ENCODE results near the gene RNF217.
"Not testable (repeated sequence)": the region's sequence is repeated elsewhere in the genome, so short reads cannot be mapped to it uniquely, and the experiment has no call there.

Gene RNF217

DNA sequence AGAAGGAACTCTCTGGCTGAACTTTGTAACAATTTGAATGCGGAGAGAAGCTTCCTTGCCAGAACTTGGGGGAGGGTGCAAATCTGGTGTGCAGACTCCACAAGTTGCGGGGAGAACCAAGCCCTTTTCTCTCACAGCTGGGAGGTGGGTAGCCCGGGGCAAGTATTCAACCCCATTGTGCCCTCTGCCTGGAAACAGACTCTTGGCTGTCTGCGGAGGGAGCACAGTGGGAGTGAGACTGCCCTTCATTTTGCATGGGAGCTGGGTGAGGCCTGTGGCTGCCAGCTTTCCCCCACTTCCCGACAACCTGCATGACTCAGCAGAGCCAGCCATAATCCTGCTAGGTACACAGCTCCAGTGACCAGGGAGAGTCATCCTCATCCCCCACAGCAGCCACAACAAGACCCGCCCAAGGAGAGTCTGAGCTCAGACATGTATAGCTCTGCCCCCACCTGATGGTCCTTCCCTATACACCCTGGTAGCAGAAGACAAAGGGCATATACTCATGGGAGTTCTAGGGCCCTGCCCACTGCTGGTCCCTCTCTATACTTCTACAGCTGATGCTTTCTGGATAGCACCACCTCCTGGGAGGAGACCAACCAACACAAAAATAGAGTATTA lies 161.9 kb downstream of the RNF217 start:
- Histone ChIP-seq H3K36me3 (replicated peaks in 1 of 2; ENCODE audit: control insufficient read depth in 2 of 2, insufficient read depth in 2 of 2, low read length in 2 of 2) (no peaks in the 10 kb centered on the region), H3K27me3 (ENCODE audit: control insufficient read depth in 3 of 3, insufficient read depth in 3 of 3, low read depth in 1 of 3, low read length in 3 of 3) (no peaks in the 10 kb centered on the region), H3K23ac (ENCODE audit: low read depth, low read length, poor library complexity) (no peak overlapping the region), H2BK15ac (ENCODE audit: low read length) (no peak overlapping the region), H3K18ac (ENCODE audit: low read length) (no peak overlapping the region), H3K27ac (replicated peaks; ENCODE audit: low read length) (no peak overlapping the region), H2AK5ac (ENCODE audit: low read depth, low read length) (no peak overlapping the region), H2AFZ (ENCODE audit: low read length) (peak overlapping the region; percentile 35), H3K4me1 (ENCODE audit: control insufficient read depth in 2 of 2, insufficient read depth in 1 of 2, low read depth in 1 of 2, low read length in 2 of 2) (no peaks in the 10 kb centered on the region), H2BK5ac (ENCODE audit: low read length) (no peak overlapping the region), H3K9me3 (replicated peaks in 1 of 2; ENCODE audit: control insufficient read depth in 2 of 2, insufficient read depth in 1 of 2, low read depth in 1 of 2, low read length in 2 of 2) (no peaks in the 10 kb centered on the region), H2BK12ac (ENCODE audit: low read length) (no peak overlapping the region), H2BK120ac (ENCODE audit: low read depth, low read length) (no peak overlapping the region), H3K79me1 (ENCODE audit: low read depth, low read length) (no peaks in the 10 kb centered on the region), H4K91ac (ENCODE audit: low read depth, low read length, poor library complexity) (no peak overlapping the region), H3K4me3 (ENCODE audit: low read length in 2 of 2) (no peak overlapping the region), H3K4me2 (ENCODE audit: insufficient read depth, low read length, poor library complexity, severe bottlenecking) (no peak overlapping the region), H4K8ac (ENCODE audit: low read depth, low read length) (no peak overlapping the region), H3K4ac (ENCODE audit: low read length) (no peak overlapping the region), H3K9ac (ENCODE audit: low read depth, low read length, poor library complexity) (no peak overlapping the region), H3K14ac (ENCODE audit: low read length) (no peak overlapping the region)
- DNase-seq (ENCODE audit: low spot score): no peak
- WGBS, 2 donors (ENCODE audit: extremely low coverage in 2 of 2, insufficient read length in 2 of 2, insufficient replicate concordance in 1 of 2): no CpG with 5 or more reads among the region's 6 CpGs

DNA sequence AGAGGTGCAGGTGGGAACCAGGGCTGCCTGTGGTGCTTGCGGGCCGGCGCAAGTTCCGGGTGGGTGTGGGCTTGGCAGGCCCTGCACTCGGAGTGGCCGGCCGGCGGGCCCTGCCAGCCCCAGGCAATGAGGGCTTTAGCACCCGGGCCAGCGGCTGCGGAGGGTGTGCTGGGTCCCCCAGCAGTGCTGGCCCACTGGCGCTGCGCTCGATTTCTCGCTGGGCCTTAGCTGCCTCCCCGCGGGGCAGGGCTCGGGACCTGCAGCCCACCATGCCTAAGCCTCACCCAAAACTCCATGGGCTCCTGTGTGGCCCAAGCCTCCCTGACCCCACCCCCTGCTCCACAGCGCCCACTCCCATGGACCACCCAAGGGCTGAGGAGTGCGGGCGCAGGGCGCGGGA lies 163.6 kb downstream of the RNF217 start:
- not testable (repeated sequence) for H3K27me3 ChIP-seq (ENCODE audit: control insufficient read depth in 3 of 3, insufficient read depth in 3 of 3, low read depth in 1 of 3, low read length in 3 of 3); H3K14ac ChIP-seq (ENCODE audit: low read length); H3K23ac ChIP-seq (ENCODE audit: low read depth, low read length, poor library complexity); H3K4me3 ChIP-seq (ENCODE audit: low read length in 2 of 2); H4K91ac ChIP-seq (ENCODE audit: low read depth, low read length, poor library complexity); H2BK15ac ChIP-seq (ENCODE audit: low read length); H3K79me1 ChIP-seq (ENCODE audit: low read depth, low read length); H3K4me2 ChIP-seq (ENCODE audit: insufficient read depth, low read length, poor library complexity, severe bottlenecking); H2BK5ac ChIP-seq (ENCODE audit: low read length); DNase-seq (ENCODE audit: low spot score); H3K4ac ChIP-seq (ENCODE audit: low read length); H3K9me3 ChIP-seq (replicated peaks in 1 of 2; ENCODE audit: control insufficient read depth in 2 of 2, insufficient read depth in 1 of 2, low read depth in 1 of 2, low read length in 2 of 2); H3K18ac ChIP-seq (ENCODE audit: low read length); H2BK120ac ChIP-seq (ENCODE audit: low read depth, low read length); H2AK5ac ChIP-seq (ENCODE audit: low read depth, low read length); H2AFZ ChIP-seq (ENCODE audit: low read length); H4K8ac ChIP-seq (ENCODE audit: low read depth, low read length); H3K4me1 ChIP-seq (ENCODE audit: control insufficient read depth in 2 of 2, insufficient read depth in 1 of 2, low read depth in 1 of 2, low read length in 2 of 2); H3K27ac ChIP-seq (replicated peaks; ENCODE audit: low read length); H3K36me3 ChIP-seq (replicated peaks in 1 of 2; ENCODE audit: control insufficient read depth in 2 of 2, insufficient read depth in 2 of 2, low read length in 2 of 2)
- no CpG with 5 or more reads among the region's 23 CpGs for WGBS, 2 donors (ENCODE audit: extremely low coverage in 2 of 2, insufficient read length in 2 of 2, insufficient replicate concordance in 1 of 2)
- Histone ChIP-seq H2BK12ac (ENCODE audit: low read length) (peak overlapping the region; percentile 16), H3K9ac (ENCODE audit: low read depth, low read length, poor library complexity) (peak overlapping the region; percentile 60)

DNA sequence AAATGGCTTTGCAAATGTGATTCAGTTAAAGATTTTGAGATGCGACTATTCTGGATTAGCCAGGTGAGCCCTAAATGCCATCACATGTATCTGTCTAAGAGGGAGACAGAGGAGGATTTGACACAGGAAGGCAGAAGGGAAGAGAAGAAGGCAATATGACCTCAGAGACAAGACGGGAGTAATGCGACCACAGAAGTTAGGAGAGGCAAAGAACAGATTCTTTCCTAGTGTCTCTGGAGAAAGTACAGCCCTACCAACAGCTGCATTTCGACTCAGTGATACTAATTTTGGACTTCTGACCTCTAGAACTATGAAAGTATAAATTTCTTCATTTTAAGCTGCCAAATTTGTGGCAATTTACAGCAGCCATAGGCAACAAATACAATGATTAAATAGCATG lies 167.1 kb downstream of the RNF217 start:
- WGBS, 2 donors (ENCODE audit: extremely low coverage in 2 of 2, insufficient read length in 2 of 2, insufficient replicate concordance in 1 of 2): no CpG with 5 or more reads among the region's 4 CpGs
- no peak overlapping the region for H2AFZ ChIP-seq (ENCODE audit: low read length)
- no peaks in the 10 kb centered on the region for H3K27me3 ChIP-seq (ENCODE audit: control insufficient read depth in 3 of 3, insufficient read depth in 3 of 3, low read depth in 1 of 3, low read length in 3 of 3)
- no peak overlapping the region for H3K4me2 ChIP-seq (ENCODE audit: insufficient read depth, low read length, poor library complexity, severe bottlenecking)
- H4K91ac ChIP-seq (ENCODE audit: low read depth, low read length, poor library complexity): no peak overlapping the region
- no peak overlapping the region for H3K18ac ChIP-seq (ENCODE audit: low read length)
- no peak overlapping the region for H3K4me3 ChIP-seq (ENCODE audit: low read length in 2 of 2)
- H3K79me1 ChIP-seq (ENCODE audit: low read depth, low read length): no peaks in the 10 kb centered on the region
- H3K9ac ChIP-seq (ENCODE audit: low read depth, low read length, poor library complexity): no peak overlapping the region
- H3K4ac ChIP-seq (ENCODE audit: low read length): no peak overlapping the region
- no peak overlapping the region for H2BK15ac ChIP-seq (ENCODE audit: low read length)
- H2BK120ac ChIP-seq (ENCODE audit: low read depth, low read length): no peak overlapping the region
- no peak overlapping the region for H3K27ac ChIP-seq (replicated peaks; ENCODE audit: low read length)
- no peak overlapping the region for H2BK5ac ChIP-seq (ENCODE audit: low read length)
- no peak overlapping the region for H3K23ac ChIP-seq (ENCODE audit: low read depth, low read length, poor library complexity)
- H3K36me3 ChIP-seq (replicated peaks in 1 of 2; ENCODE audit: control insufficient read depth in 2 of 2, insufficient read depth in 2 of 2, low read length in 2 of 2): no peaks in the 10 kb centered on the region
- H3K9me3 ChIP-seq (replicated peaks in 1 of 2; ENCODE audit: control insufficient read depth in 2 of 2, insufficient read depth in 1 of 2, low read depth in 1 of 2, low read length in 2 of 2): no peaks in the 10 kb centered on the region
- H2BK12ac ChIP-seq (ENCODE audit: low read length): no peak overlapping the region
- no peak for DNase-seq (ENCODE audit: low spot score)
- no peak overlapping the region for H4K8ac ChIP-seq (ENCODE audit: low read depth, low read length)
- H3K14ac ChIP-seq (ENCODE audit: low read length): no peak overlapping the region
- H3K4me1 ChIP-seq (ENCODE audit: control insufficient read depth in 2 of 2, insufficient read depth in 1 of 2, low read depth in 1 of 2, low read length in 2 of 2): no peaks in the 10 kb centered on the region
- no peak overlapping the region for H2AK5ac ChIP-seq (ENCODE audit: low read depth, low read length)

DNA sequence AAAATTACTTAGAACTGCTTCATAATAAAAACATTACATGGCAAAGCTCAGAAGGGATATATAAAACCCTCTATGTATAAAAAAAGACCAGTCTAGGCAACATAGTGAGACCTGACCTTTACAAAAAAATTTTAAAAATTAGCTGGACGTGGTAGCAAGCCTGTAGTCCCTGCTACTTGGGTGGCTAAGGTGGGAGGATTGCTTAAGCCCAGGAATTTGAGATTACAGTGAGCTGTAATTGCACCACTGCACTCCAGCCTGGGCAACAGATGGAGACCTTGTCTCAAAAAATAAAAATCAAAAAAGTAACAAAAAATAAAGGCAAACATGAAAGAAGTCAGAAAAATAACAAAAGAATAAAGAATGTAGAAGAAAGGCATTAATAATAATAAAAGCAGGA lies 169.8 kb downstream of the RNF217 start:
- Histone ChIP-seq H3K4ac (ENCODE audit: low read length) (no peak overlapping the region), H4K8ac (ENCODE audit: low read depth, low read length) (no peak overlapping the region), H3K27ac (replicated peaks; ENCODE audit: low read length) (no peak overlapping the region), H2AFZ (ENCODE audit: low read length) (no peak overlapping the region), H3K4me2 (ENCODE audit: insufficient read depth, low read length, poor library complexity, severe bottlenecking) (no peak overlapping the region), H3K36me3 (replicated peaks in 1 of 2; ENCODE audit: control insufficient read depth in 2 of 2, insufficient read depth in 2 of 2, low read length in 2 of 2) (no peaks in the 10 kb centered on the region), H2BK120ac (ENCODE audit: low read depth, low read length) (no peak overlapping the region), H3K27me3 (ENCODE audit: control insufficient read depth in 3 of 3, insufficient read depth in 3 of 3, low read depth in 1 of 3, low read length in 3 of 3) (no peaks in the 10 kb centered on the region), H3K9me3 (replicated peaks in 1 of 2; ENCODE audit: control insufficient read depth in 2 of 2, insufficient read depth in 1 of 2, low read depth in 1 of 2, low read length in 2 of 2) (no peaks in the 10 kb centered on the region), H2BK12ac (ENCODE audit: low read length) (no peak overlapping the region), H3K23ac (ENCODE audit: low read depth, low read length, poor library complexity) (no peak overlapping the region), H3K18ac (ENCODE audit: low read length) (no peak overlapping the region), H2AK5ac (ENCODE audit: low read depth, low read length) (no peak overlapping the region), H3K9ac (ENCODE audit: low read depth, low read length, poor library complexity) (no peak overlapping the region), H3K79me1 (ENCODE audit: low read depth, low read length) (no peaks in the 10 kb centered on the region), H3K4me3 (ENCODE audit: low read length in 2 of 2) (no peak overlapping the region), H3K4me1 (ENCODE audit: control insufficient read depth in 2 of 2, insufficient read depth in 1 of 2, low read depth in 1 of 2, low read length in 2 of 2) (no peaks in the 10 kb centered on the region), H2BK5ac (ENCODE audit: low read length) (no peak overlapping the region), H2BK15ac (ENCODE audit: low read length) (no peak overlapping the region), H4K91ac (ENCODE audit: low read depth, low read length, poor library complexity) (no peak overlapping the region), H3K14ac (ENCODE audit: low read length) (no peak overlapping the region)
- no CpG with 5 or more reads among the region's 1 CpG for WGBS, 2 donors (ENCODE audit: extremely low coverage in 2 of 2, insufficient read length in 2 of 2, insufficient replicate concordance in 1 of 2)
- no peak for DNase-seq (ENCODE audit: low spot score)

Data from neuronal stem cell (in vitro differentiated cells).